T-cell (primary cell): Measurements from ENCODE around the gene GLIS1. TPM values are rescaled to one million over a fixed set of nuclear protein-coding genes. Genes with fewer than 3 reads are reported as not detected.

ENCODE experiments used
- ATAC-seq, 4 experiments: fragments of 200-7000 bp in 3 of 4; fragments of 150-1000 bp in 1 of 4; cut with Tn5 transposase; replicated peaks in 1 of 4; 1 replicate in 3 of 4; 2 replicates in 1 of 4; pipeline ENCODE4 v1.10.0; 2021; ENCODE audit warnings: moderate library complexity in 3 of 4, mild to moderate bottlenecking in 2 of 4, moderate number of reproducible peaks in 1 of 4
- CTCF ChIA-PET, 2 donors: fragments of 300-600 bp; sonication (Branson Sonifier 250); formaldehyde crosslinking; loops; one replicate each; lab custom pipeline; 2022; ENCODE audit warnings: antibody characterized with exemption in 2 of 2; lab: Charles Lee
- POLR2A ChIA-PET, 2 donors: fragments of 300-600 bp; sonication (Branson Sonifier 250); formaldehyde crosslinking; loops; one replicate each; lab custom pipeline; 2022; ENCODE audit warnings: antibody characterized with exemption in 2 of 2; lab: Charles Lee
- DNase-seq, 35 experiments: peaks; one replicate each; pipeline versions ENCODE4 v3.0.0 to v3.0.0-alpha.2; 2013 to 2023
- H3K27ac ChIP-seq: one replicate; pipeline ENCODE4 v1.5.1; 2013; ENCODE audit warnings: low read length
- H3K27me3 ChIP-seq, 2 experiments: replicated peaks in 1 of 2; 1 replicate in 1 of 2; 2 replicates in 1 of 2; pipeline versions ENCODE4 v1.6.1 to v1.7.0; 2013; ENCODE audit warnings: low read length in 1 of 2, mixed read lengths in 1 of 2; ENCODE audit not compliant: control insufficient read depth in 2 of 2, insufficient read depth in 2 of 2; ENCODE audit errors: extremely low read depth in 1 of 2
- H3K36me3 ChIP-seq, 2 donors: 1 replicate in 1 of 2; 2 replicates in 1 of 2; pipeline versions ENCODE4 v1.6.1 to v1.7.0; 2013; ENCODE audit warnings: low read length in 1 of 2; ENCODE audit not compliant: control insufficient read depth in 2 of 2, insufficient read depth in 1 of 2; ENCODE audit errors: extremely low read depth in 1 of 2
- H3K4me1 ChIP-seq, 2 experiments: 1 replicate in 1 of 2; 2 replicates in 1 of 2; pipeline versions ENCODE4 v1.6.1 to v1.7.0; 2013; ENCODE audit warnings: low read length in 2 of 2, mixed read lengths in 1 of 2; ENCODE audit not compliant: insufficient read depth in 2 of 2, control insufficient read depth in 1 of 2; ENCODE audit errors: extremely low read depth in 1 of 2
- H3K4me3 ChIP-seq, 2 donors: 1 replicate in 1 of 2; 2 replicates in 1 of 2; pipeline versions ENCODE4 v1.5.1 to v1.7.0; 2013; ENCODE audit warnings: mild to moderate bottlenecking in 2 of 2, low read length in 1 of 2, moderate library complexity in 1 of 2; ENCODE audit not compliant: control insufficient read depth in 1 of 2; ENCODE audit errors: extremely low read depth in 1 of 2
- H3K9me3 ChIP-seq: 2 replicates; pipeline ENCODE4 v1.7.0; 2013
- H3K27ac Mint-ChIP-seq, 2 donors: one replicate each; pipeline ENCODE4 v1.8.0; 2020 to 2021; ENCODE audit warnings: mild to moderate bottlenecking in 2 of 2, mixed read lengths in 2 of 2
- H3K27me3 Mint-ChIP-seq, 2 donors: one replicate each; pipeline ENCODE4 v1.8.0; 2021 to 2022; ENCODE audit warnings: mixed read lengths in 2 of 2
- H3K36me3 Mint-ChIP-seq: one replicate; pipeline ENCODE4 v1.8.0; 2021; ENCODE audit warnings: mixed read lengths
- H3K4me1 Mint-ChIP-seq, 3 donors: one replicate each; pipeline ENCODE4 v1.8.0; 2020 to 2022; ENCODE audit warnings: mixed read lengths in 3 of 3, mild to moderate bottlenecking in 1 of 3
- H3K4me3 Mint-ChIP-seq, 3 donors: one replicate each; pipeline ENCODE4 v1.8.0; 2020 to 2022; ENCODE audit warnings: mild to moderate bottlenecking in 3 of 3, mixed read lengths in 3 of 3, moderate library complexity in 3 of 3
- H3K9me3 Mint-ChIP-seq, 3 donors: one replicate each; pipeline ENCODE4 v1.8.0; 2020 to 2022; ENCODE audit warnings: mixed read lengths in 3 of 3
- WGBS: methylation state at CpG from one replicate; pipeline ENCODE4 v1.1.5; 2013; ENCODE audit warnings: missing lambda C conversion rate; ENCODE audit not compliant: insufficient coverage; 5-methylcytosine and 5-hydroxymethylcytosine counted together
- total RNA-seq, 35 experiments: library from RNA in 6 of 35; stranded (reverse) in 6 of 35; fragments of 120-200 nt in 1 of 35; gene quantifications; one replicate each; pipeline versions ENCODE4 v1.2.1 to v1.2.4 and lab custom pipeline; 2013 to 2026

Gene GLIS1
- total RNA-seq, 5 donors from 2014 or later (not counting 1 experiment from before 2014, with no cell fraction given) = not detected

DNA sequence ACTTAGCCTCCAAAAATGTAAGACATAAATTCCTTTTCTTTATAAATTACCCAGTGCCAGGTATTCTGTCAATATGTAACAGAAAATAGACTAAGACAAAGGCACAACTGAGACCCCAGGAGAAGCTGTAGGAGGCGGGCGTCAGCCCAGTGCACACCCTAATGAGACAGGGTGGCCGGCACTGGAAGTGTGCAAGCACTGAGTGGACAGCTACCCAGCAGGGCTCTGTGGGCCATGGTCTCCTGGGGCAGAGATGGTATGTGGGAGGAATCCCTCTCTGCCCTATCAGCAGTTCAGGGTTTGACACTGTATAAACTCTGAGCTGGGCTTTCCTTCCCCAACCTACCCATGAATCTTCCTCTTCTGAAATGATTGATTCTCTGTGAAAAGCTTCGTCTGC is 139.5 kb downstream of the GLIS1 start:
- Mint-ChIP-seq H3K9me3 (no peaks in the 10 kb centered on the region), H3K4me1 (peaks cover 0 to 8% (median 5%) of the 10 kb centered on the region in 3 donors), H3K4me3 (no peak overlapping the region), H3K36me3 (no peaks in the 10 kb centered on the region), H3K27ac (no peak overlapping the region), H3K27me3 (no peaks in the 10 kb centered on the region)
- no peaks in the 10 kb centered on the region for H3K36me3 ChIP-seq
- peaks cover 0 to 51% of the 10 kb centered on the region in 2 experiments for H3K4me1 ChIP-seq
- WGBS = 92% methylated on average over 3 of the region's 4 CpGs
- DNase-seq (no peak), ATAC-seq (no peak)
- CTCF ChIA-PET = no interaction called here
- H3K27ac ChIP-seq = no peak overlapping the region
- H3K4me3 ChIP-seq = no peak overlapping the region
- no peaks in the 10 kb centered on the region for H3K9me3 ChIP-seq
- H3K27me3 ChIP-seq = peaks cover 0 to 9% of the 10 kb centered on the region in 2 experiments
- POLR2A ChIA-PET = no interaction called here

DNA sequence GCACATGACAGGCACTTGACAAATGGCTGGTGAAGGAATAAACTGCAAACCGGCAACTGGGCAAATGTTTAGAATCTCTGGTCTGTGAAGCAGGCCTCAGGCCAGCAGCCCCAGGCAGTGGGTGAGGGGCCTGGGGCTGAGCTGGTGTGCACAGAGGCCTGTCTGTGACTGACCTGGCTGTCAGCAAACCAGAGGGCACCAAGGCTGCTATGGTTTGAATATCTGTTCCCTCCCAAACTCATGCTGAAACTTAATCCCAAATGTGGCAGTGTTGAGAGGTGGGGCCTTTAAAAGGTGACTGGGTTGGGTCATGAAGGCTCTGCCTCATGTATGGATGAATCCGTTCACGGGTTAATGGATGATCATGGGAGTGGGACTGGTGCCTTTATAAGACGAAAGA is 140.0 kb downstream of the GLIS1 start:
- peaks cover 0 to 46% of the 10 kb centered on the region in 2 experiments for H3K4me1 ChIP-seq
- ChIA-PET POLR2A (no interaction called here), CTCF (interaction anchor here in 1 of 2 donors (0.7 kb wide), 1 partner anchor 13 kb away, joined by 3 read pairs; no protein-coding TSS in a partner anchor)
- Mint-ChIP-seq H3K27ac (no peak overlapping the region), H3K36me3 (no peaks in the 10 kb centered on the region), H3K9me3 (no peaks in the 10 kb centered on the region), H3K4me3 (no peak overlapping the region), H3K4me1 (peaks cover 0 to 8% (median 5%) of the 10 kb centered on the region in 3 donors), H3K27me3 (no peaks in the 10 kb centered on the region)
- no peaks in the 10 kb centered on the region for H3K36me3 ChIP-seq
- H3K4me3 ChIP-seq = no peak overlapping the region
- H3K27ac ChIP-seq = no peak overlapping the region
- H3K9me3 ChIP-seq = no peaks in the 10 kb centered on the region
- peaks cover 0 to 12% of the 10 kb centered on the region in 2 experiments for H3K27me3 ChIP-seq
- 100% methylated on average over 3 of the region's 4 CpGs for WGBS
- DNase-seq (no peak), ATAC-seq (no peak)

DNA sequence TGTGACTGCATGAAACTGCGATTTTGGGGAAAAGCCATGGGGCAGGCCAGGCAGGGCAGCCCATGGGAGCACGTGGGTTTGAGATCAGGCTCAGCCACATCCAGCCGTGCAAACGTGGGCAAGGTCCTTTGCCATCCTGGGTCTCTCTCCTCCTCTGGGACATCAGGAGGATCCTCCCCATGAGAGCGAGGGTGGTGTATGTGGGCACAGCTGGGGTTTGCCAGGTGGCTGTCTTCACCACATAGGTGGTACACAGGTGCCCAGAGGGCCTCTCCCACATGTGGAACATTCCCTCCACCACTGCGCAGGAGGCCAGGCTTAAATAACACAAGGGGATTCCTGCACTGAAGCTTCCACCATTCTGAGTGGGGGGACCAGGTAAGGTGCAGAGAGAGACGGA is 143.1 kb downstream of the GLIS1 start:
- Histone ChIP-seq H3K4me1 (peaks cover 0 to 18% of the 10 kb centered on the region in 2 experiments), H3K9me3 (no peaks in the 10 kb centered on the region), H3K36me3 (no peaks in the 10 kb centered on the region), H3K27me3 (peaks cover 0 to 26% of the 10 kb centered on the region in 2 experiments), H3K27ac (no peak overlapping the region), H3K4me3 (no peak overlapping the region)
- H3K9me3 Mint-ChIP-seq = no peaks in the 10 kb centered on the region
- H3K27me3 Mint-ChIP-seq = no peaks in the 10 kb centered on the region
- ChIA-PET CTCF (no interaction called here), POLR2A (no interaction called here)
- H3K4me1 Mint-ChIP-seq = peaks cover 0 to 5% (median 4%) of the 10 kb centered on the region in 3 donors
- no peak overlapping the region for H3K4me3 Mint-ChIP-seq
- H3K36me3 Mint-ChIP-seq = no peaks in the 10 kb centered on the region
- DNase-seq (no peak), ATAC-seq (no peak)
- no peak overlapping the region for H3K27ac Mint-ChIP-seq
- WGBS = 83% methylated on average over 4 of the region's 7 CpGs

DNA sequence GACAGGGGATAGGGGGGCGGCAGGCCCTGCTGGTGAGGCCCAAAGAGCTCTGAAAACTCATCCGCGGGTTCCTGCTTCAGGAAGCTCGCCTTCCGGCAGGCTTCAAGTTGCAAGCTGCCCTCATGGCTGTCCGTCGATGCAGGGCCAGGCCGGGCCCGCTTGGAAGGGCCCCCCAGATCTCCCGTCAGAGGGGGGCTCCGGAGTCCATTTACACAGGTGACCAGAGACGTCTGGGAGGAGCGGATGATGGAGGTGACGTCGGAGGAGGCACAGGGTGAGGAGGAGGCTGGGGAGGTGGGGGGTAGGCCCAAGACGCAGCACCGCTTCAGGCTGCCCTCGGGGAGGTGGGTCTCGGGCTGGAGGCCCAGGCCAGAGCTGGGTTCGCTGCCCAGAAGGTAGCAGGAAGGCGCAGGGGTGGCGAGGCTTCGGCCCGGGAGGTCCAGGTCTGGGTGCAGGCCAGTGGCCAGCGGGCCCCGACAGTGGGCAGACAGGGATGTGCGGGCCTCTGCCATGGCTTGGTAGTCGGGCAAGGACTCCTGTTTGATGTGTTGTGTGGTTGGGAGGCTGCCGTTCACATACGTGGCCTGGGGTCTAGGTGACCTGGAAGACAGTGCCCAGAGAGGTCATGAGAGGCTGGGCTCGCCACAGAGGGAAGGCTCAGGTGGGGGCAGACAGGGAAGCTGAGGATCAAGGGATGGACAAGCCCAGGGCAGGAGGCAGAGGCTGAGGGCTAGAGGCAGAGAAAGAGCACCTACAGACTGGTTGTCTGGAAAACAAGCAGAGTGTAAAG is 144.4 kb downstream of the GLIS1 start:
- Mint-ChIP-seq H3K36me3 (no peaks in the 10 kb centered on the region), H3K4me3 (no peak overlapping the region), H3K27ac (no peak overlapping the region), H3K27me3 (no peaks in the 10 kb centered on the region), H3K4me1 (no peaks in the 10 kb centered on the region), H3K9me3 (no peaks in the 10 kb centered on the region)
- H3K36me3 ChIP-seq = no peaks in the 10 kb centered on the region
- POLR2A ChIA-PET = no interaction called here
- WGBS = 91% methylated on average over 30 of the region's 31 CpGs
- peaks cover 0 to 26% of the 10 kb centered on the region in 2 experiments for H3K27me3 ChIP-seq
- DNase-seq = no peak
- peaks cover 0 to 4% of the 10 kb centered on the region in 2 experiments for H3K4me1 ChIP-seq
- no peak overlapping the region for H3K4me3 ChIP-seq
- no peak for ATAC-seq
- no peak overlapping the region for H3K27ac ChIP-seq
- no peaks in the 10 kb centered on the region for H3K9me3 ChIP-seq
- CTCF ChIA-PET = no interaction called here

DNA sequence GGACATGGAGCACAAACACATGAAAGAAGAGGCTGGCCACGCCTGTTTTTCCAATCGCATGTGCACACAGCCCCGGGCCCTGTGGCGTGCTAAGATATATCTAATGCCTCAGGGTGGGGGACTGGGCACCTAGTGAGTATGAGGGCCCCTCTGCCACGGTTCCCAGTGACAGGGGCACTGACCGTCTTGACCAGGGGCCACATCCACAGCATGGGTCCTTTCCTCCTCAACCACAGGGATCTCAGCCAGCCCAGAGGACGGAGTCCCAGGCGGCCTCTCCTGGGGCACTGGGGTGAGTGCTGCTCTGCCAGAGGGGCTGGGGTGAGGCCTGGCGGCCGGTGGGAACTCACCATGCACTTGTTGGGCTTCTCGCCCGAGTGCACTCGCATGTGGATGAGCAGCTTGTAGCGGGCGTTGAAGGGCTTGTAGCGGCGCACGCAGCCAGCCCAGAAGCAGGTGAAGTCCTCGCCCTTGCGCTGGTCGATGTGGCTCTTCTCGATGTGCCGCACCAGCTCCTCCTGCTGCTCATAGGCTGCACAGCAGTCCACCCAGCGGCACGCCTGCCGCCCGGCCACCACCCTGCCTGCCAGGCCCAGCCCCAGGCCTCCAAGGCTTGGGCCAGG is 145.1 kb downstream of the GLIS1 start:
- ChIA-PET POLR2A (no interaction called here), CTCF (no interaction called here)
- WGBS = 92% methylated on average over 26 of the region's 27 CpGs
- Histone ChIP-seq H3K9me3 (no peaks in the 10 kb centered on the region), H3K27me3 (peaks cover 0 to 29% of the 10 kb centered on the region in 2 experiments), H3K4me3 (no peak overlapping the region), H3K36me3 (no peaks in the 10 kb centered on the region), H3K27ac (no peak overlapping the region), H3K4me1 (no peaks in the 10 kb centered on the region)
- DNase-seq = peak in 1 of 35 experiments; percentile 14
- no peaks in the 10 kb centered on the region for H3K27me3 Mint-ChIP-seq
- no peak overlapping the region for H3K27ac Mint-ChIP-seq
- H3K9me3 Mint-ChIP-seq = no peaks in the 10 kb centered on the region
- no peaks in the 10 kb centered on the region for H3K4me1 Mint-ChIP-seq
- ATAC-seq = no peak
- H3K36me3 Mint-ChIP-seq = no peaks in the 10 kb centered on the region
- no peak overlapping the region for H3K4me3 Mint-ChIP-seq

DNA sequence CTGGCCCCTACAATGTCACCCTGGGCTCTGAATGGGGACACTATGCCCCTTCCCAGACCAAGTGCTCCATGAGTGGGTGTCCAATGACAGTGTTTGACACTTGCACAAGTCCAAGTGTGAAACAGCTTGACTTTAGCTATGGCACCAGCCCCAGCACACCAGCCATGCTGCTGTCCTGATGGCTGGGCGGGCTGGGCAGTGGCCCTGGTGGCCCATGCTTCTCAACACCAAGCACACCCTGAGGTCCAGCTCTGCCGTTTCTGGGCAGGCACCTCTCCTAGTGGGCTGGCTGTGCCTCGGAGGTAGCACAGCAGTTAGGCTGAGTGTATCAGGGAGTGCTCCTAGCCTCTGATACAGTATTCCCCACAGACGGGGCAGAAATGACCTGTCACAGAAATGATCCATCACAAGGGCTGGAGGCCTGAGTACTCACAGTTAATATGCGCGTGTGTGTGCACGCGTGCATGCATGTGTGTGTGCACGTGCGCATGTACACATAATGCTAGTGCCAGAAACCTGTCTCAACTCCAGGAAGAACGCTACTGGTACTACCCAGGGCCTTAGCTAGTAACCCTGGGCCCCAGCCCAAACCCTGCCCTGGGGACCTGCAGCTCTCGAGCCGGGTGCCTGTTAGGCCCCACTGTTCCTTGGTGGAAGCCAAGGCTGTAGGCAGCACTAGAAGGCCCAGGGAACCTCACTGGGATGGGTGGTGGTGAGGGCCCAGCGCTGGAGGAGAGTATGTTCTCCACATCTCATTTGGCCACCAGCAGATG is 145.8 kb downstream of the GLIS1 start:
- no peak for ATAC-seq

More for the DNA sequence above, 145.8 kb downstream of the GLIS1 start:
- H3K36me3 Mint-ChIP-seq = no peaks in the 10 kb centered on the region
- H3K4me3 ChIP-seq = no peak overlapping the region
- no peaks in the 10 kb centered on the region for H3K9me3 ChIP-seq
- no peaks in the 10 kb centered on the region for H3K4me1 ChIP-seq
- no peaks in the 10 kb centered on the region for H3K27me3 Mint-ChIP-seq
- POLR2A ChIA-PET = no interaction called here
- H3K27ac Mint-ChIP-seq = no peak overlapping the region
- DNase-seq = no peak
- 97% methylated on average over 13 of the region's 14 CpGs for WGBS
- no peaks in the 10 kb centered on the region for H3K4me1 Mint-ChIP-seq
- no peaks in the 10 kb centered on the region for H3K36me3 ChIP-seq
- no peak overlapping the region for H3K4me3 Mint-ChIP-seq
- no peak overlapping the region for H3K27ac ChIP-seq
- peaks cover 0 to 29% of the 10 kb centered on the region in 2 experiments for H3K27me3 ChIP-seq
- H3K9me3 Mint-ChIP-seq = no peaks in the 10 kb centered on the region
- CTCF ChIA-PET = no interaction called here
